Measurements from ENCODE around the gene TNPO1.
A peak's percentile ranks its signal among the peaks of the same experiment; 100 is the strongest.
"Not testable (repeated sequence)": the region's sequence is repeated elsewhere in the genome, so short reads cannot be mapped to it uniquely, and the experiment has no call there.

The TNPO1 gene

DNA sequence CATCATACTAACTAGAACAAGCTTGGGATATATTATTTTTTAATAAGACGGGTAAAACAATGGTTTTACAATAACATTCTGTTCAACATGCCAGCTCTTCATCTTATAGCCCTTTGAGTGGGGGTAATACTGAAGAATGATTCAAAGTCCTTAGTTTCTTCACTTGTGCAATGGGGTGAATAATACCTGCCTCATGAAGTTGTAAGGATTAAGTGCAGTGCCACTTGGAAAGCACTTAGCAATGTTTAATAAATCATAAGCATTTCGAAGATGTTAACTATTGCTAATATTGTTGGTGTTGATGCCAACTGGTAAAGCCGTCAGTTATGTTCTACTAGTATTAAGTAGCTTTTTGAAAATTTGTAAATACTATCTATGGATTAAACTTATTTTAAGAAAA is 38.0 kb downstream of the TNPO1 start:
- DNase-seq (ENCODE audit: low spot score), result no peak

- no peak for DNase-seq (ENCODE audit: low spot score)
These were observed 39.4 kb downstream of the TNPO1 start for GRCh38 chr5:72855821-72856220.

DNA sequence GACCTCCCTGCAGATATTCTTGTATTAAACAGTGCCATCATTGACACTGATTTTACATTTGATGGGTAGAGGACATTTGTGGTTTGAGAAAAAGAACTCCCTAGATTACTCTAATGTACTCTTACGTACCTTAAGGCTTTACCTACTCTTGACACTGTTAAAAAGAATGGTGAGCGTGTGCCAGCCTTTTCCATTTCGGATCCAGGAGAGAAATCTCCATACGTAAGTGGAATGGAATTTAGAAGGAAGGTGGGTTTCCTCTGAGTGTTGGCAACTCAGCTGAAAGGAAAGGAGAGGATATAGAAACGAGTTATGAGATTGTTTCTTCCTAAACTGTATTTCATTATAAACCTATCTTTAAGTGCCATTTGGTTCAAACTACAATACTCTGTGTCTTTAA is 40.9 kb downstream of the TNPO1 start:
- DNase-seq (ENCODE audit: low spot score), result no peak

- no peak for DNase-seq (ENCODE audit: low spot score)
These were observed 42.7 kb downstream of the TNPO1 start for GRCh38 chr5:72859127-72859526.

DNA sequence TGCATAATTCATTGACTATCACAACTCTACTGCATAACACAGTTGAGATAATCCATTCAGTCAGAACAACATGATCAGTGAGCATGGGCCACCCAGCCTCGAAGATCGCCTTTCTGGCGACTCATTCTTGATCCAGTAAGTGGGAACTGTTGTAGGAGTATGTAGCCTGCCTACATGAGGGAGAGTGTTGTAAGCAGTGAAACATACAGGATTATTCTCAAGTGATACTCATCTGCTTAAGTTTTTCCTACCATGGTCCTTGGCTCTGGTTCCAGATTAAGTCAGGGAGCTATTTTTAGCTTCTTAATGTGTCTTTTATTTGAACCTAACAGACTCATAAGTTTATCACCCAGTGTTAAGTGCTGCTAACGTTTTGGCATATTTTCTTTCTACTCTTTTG is 44.0 kb downstream of the TNPO1 start:
- DNase-seq (ENCODE audit: low spot score), result no peak

DNA sequence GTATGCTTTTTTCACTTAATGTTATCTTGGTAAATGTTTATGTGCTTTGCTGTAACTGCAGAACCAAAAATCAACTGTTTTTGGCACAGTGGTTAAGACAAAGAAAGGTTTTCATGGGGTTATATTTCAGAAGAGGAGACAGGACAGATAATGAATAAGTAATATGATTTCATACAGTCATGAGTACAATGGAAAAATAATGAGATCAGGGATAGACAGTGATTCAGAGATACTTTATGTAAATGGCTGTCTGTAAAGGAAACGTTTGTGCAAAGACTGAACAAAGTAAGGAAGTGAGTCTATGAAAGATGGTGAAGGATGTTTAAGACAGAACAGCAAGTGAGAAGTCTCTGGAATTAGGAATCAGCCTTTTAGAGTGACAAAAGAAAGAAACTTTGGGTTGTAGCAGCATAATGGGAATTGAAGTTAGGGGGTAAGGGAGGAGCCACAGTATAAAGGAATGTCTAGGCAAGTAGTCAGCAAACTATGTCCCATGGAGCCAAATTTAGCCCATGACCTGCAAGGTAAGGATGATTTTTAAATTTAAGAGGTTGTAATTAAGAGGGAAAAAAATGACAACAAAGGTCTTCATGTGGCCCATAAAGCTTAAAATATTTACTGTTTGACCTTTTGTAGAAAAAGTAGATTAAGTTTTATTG is 55.0 kb downstream of the TNPO1 start:
- peak; percentile 23 for DNase-seq (ENCODE audit: low spot score)

GRCh38 chr5:72878854-72879253 is 62.4 kb downstream of the TNPO1 start:
- DNase-seq (ENCODE audit: low spot score), result no peak

DNA sequence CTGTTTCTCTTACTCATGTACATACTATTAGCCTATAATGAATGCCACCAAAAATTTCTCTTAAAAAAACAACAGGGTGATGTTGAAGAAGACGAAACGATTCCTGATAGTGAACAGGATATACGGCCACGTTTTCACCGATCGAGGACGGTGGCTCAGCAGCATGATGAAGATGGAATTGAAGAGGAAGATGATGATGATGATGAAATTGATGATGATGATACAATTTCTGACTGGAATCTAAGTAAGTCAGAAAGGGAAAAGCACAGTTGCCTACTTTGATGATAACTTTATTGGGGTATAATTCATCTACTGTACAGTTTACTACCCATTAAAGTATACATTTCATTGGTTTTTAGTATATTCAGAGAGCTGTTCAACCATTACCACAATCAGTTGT is 66.5 kb downstream of the TNPO1 start:
- no peak for DNase-seq (ENCODE audit: low spot score)

- no peak for DNase-seq (ENCODE audit: low spot score)
These were observed 67.4 kb downstream of the TNPO1 start for GRCh38 chr5:72883850-72884249.

DNA sequence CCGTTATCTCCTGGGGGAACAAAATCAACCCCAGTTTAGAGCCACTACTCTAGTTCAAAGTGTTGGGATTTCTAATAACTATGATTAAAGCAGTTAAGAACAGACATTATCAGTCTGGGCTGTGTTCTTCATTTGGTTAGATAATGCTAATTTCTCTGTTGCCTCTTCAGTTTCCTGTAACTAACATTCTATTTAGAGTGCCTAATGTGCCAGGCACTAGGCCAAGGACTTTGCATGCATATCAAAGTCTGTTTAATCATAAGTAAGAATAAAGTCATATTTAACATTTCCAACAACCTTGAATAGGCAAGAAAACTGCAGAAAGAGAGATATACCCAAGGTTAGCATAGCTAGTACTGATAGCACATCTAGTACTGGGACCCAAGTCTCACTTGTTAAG is 68.4 kb downstream of the TNPO1 start:
- no peak for DNase-seq (ENCODE audit: low spot score)

GRCh38 chr5:72885824-72886223 is 69.4 kb downstream of the TNPO1 start:
- no peak for DNase-seq (ENCODE audit: low spot score)

GRCh38 chr5:72888595-72888994 is 72.1 kb downstream of the TNPO1 start:
- no peak for DNase-seq (ENCODE audit: low spot score)

DNA sequence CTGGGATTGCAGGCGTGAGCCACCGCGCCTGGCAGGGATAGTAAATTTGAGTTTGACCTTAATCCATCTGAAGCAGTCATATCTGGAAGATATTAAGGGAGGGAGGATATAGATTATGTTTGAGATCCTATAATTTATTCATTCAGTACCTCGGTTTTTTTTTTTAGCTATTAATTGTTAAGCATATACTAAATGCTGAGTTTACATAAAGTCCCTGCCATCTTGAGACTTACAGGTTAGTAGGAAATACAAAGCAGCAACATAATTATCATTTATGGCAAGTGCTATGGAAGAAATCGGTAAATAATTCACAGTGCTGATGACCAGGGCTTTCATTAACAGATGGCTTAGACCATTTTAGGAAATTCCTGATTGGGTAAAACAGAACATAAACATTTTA is 72.9 kb downstream of the TNPO1 start:
- DNase-seq (ENCODE audit: low spot score), result no peak

DNA sequence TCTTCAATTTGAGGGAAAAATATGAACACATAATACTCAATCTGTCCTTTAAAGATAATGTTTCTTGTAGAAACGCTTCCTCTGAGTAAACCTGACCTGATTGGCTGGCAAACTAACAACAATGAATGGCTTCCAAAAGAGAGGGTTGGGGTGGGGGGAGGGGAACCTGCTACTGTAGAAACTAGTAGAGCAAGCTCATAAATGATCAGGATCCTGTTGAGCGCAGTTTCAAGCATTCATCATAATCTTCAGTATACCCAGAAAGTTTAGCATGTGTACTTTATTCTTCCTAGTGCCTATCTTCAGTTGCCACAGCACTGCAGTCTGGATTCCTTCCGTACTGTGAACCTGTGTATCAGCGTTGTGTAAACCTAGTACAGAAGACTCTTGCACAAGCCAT is 76.4 kb downstream of the TNPO1 start:
- no peak for DNase-seq (ENCODE audit: low spot score)

DNA sequence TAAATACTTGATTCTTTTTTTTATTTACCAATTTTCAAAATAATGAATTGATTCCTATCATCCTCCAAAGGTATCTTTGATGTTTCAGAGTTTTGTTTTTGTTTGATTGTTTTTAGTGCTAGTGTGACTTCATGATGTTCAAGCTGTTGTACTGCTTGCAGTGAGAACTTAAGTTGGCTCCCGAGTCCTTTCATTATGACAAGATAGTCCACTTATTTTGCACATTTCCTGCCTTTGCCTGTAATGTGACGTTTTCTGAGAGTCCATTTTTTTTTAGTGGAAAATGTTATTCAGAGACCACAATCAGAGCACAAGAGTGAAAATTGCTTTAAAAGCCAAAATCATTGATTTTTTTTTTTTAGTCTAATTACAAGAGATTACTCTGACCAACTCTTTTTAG is 79.3 kb downstream of the TNPO1 start:
- no peak for DNase-seq (ENCODE audit: low spot score)

DNA sequence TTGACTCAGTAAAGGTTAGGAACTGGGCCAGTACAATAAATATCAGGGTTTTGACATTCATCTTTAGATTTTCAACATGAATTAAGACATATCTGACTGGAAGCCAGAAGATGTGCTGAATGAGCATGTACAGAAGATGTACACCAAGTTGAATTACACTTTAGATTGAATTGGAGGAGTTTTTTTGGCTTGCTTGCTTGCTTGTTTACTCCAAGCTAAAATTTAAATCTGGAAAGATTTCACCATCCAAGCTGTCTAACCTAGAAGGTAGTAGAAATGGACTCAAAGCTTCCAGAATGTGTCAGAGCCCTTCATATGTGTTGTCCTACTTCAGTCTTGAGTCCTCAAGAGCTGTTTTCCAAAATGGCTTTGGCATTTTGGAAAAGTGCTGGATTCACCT is 90.3 kb downstream of the TNPO1 start:
- no peak for DNase-seq (ENCODE audit: low spot score)

DNA sequence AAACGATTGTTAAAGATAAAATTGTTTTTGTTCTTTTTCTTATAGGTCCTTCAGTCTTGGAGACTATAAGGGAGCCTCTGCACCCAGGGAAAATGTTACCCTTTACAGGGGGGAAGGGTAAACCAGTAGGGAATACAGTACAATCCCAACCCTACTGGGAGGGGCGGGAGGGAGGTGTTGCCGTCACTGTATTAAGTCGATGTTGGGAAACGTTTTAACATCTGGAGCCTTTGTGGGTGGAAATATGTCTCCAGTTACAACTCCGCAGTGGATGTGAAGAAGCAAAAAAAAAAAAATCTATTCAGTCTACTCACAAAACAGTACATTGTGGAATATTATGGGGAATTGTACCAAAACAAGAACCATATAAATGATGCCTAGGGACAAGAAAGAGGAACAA is 92.2 kb downstream of the TNPO1 start:
- no peak for DNase-seq (ENCODE audit: low spot score)

DNA sequence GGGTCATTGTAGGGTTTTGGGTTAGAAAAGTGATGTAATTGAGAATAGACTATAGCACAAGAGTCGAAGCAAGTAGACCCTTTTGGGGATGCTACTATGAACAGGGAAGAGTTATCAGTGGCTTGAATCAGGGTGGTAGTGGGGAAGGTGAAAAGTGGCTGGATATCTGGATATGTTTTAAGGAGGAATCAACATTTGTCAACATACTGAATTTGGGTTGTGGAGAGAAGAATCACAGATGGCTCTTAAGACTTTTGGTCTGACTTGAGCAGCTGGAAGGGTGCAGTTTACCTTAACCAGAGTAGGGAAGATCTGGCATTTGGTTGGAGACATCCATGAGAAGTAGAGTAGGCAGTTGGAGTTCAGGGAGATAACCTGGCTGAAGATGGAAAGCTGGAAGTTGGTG is 100.9 kb downstream of the TNPO1 start:
- no peak for DNase-seq (ENCODE audit: low spot score)

DNA sequence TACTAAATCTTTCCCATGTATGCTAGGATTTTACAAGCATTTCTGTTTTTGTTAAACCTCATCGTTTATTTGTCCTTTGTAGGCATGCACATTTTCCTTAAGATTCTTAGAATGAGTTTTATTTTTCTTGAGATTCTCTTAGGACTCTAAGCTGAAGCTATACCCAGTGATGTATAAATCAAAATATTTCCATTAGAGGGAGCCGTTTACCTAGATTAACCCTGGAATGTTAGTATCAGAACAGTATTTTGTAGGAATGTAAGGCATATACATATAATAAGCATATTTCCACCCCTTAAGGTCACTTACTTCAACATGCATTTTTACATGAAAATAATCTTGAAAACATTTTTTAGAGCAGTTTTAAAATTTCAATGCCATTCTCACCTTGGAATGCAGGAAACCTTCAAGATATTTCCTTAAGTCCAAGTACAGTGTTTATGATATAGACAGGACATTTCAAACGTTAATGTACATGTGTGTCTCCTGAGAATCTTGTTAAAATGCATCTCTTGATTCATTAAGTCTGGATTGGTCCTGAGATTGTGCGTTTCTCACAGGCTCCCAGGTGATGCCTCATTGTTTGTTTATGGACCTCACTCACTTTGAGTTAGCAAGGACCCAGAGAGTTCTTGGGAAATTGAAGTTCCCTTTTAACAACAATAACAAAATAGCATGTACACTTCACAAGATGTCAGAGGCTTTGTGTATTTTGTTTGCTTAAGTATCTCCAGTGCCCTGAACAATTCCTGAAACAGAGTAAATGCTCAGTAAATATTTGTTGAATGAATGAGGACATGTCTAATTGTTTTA is 104.4 kb downstream of the TNPO1 start:
- DNase-seq (ENCODE audit: low spot score), result no peak

DNA sequence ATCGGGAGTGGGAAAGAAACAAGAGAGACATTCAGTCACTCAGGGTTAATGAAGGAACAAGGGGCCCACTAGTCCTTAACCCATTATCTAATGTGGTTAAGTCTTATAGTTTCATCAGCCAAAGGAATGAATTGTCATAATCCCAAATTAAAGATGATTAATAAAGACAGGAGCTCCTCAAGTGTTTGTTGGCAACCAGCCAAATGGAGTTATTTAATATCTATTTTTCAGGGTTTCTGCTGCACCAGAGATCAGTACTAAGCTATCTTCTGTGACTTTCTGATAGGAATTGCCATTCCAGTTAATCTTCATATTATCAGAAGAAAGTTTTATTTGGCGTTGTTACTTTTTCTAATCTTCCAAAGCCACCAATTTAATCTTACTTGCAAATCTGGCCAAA is 105.4 kb downstream of the TNPO1 start:
- no peak for DNase-seq (ENCODE audit: low spot score)

DNA sequence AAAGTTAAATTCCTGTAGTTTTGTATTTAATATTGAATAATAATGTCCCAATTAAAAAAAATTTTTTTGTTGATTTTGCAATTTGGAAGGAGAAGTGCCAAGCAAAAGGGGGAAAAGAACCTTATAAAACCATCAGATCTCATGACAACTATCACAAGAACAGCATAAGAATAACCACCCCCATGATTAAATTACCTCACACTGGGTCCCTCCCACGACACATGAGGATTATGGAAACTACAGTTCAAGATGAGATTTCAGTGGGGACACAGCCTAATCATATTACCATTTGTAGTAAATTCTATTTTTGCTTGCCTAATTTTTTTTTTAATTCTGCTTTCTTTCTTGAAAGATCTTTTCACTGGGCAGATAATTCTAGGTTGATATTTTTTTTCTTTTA is 106.0 kb downstream of the TNPO1 start:
- DNase-seq (ENCODE audit: low spot score), result no peak

DNA sequence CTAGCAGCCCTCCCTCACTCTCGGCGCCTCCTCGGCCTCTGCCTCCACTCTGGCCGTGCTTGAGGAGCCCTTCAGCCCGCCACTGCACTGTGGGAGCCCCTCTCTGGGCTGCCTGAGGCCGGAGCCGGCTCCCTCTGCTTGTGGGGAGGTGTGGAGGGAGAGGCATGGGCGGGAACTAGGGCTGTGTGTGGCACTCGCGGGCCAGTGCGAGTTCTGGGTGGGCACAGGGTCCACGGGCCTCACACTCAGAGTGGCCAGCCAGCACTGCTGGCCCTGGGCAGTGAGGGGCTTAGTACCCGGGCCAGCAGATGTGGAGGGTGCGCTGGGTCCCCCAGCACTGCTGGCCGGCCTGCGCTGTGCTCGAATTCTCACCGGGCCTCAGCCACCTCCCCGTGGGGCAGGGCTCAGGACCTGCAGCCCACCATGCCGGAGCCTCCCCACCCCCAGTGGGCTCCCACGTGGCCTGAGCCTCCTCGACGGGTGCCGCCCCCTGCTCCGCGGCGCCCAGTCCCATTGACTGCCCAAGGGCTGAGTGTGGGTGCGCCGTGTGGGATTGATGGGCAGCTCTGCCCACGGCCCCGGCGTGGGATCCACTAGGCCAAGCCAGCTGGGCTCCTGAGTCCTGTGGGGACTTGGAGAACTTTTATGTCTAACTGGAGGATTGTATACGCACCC is 109.0 kb downstream of the TNPO1 start:
- DNase-seq (ENCODE audit: low spot score), result no peak

GRCh38 chr5:72932686-72933085 is 116.2 kb downstream of the TNPO1 start:
- DNase-seq (ENCODE audit: low spot score), result not testable (repeated sequence)
